Tibial nerve (tissue), 4 donors: ENCODE data around the gene MRS2. TPM values are rescaled to one million over a fixed set of nuclear protein-coding genes. Genes with fewer than 3 reads are reported as not detected.

Experiments
- DNase-seq, 2 donors: peaks; one replicate each; pipeline ENCODE4 v3.0.0-alpha.2; 2019; ENCODE audit warnings: low spot score in 2 of 2
- H3K27ac ChIP-seq, 4 donors: fragments of 200-600 bp; sonication (generic) in 3 of 4; one replicate each; pipeline ENCODE4 v1.5.1; 2017 to 2019; ENCODE audit warnings: mild to moderate bottlenecking in 1 of 4
- H3K27me3 ChIP-seq, 2 donors: fragments of 200-600 bp; sonication (generic) in 1 of 2; one replicate each; pipeline versions ENCODE4 v1.5.1 to v1.6.0; 2017 to 2019
- H3K36me3 ChIP-seq, 3 donors: fragments of 200-600 bp; sonication (generic); one replicate each; pipeline ENCODE4 v1.5.1; 2018 to 2019
- H3K4me1 ChIP-seq, 4 donors: fragments of 200-600 bp; sonication (generic) in 3 of 4; one replicate each; pipeline ENCODE4 v1.5.1; 2017 to 2019
- H3K4me3 ChIP-seq, 4 donors: fragments of 200-600 bp; sonication (generic) in 3 of 4; one replicate each; pipeline ENCODE4 v1.5.1; 2017 to 2019; ENCODE audit warnings: mild to moderate bottlenecking in 1 of 4, moderate library complexity in 1 of 4
- H3K9me3 ChIP-seq, 4 donors: fragments of 200-600 bp; sonication (generic) in 3 of 4; one replicate each; pipeline ENCODE4 v1.5.1; 2017 to 2019
- CTCF ChIP-seq, 5 experiments: fragments of 200-600 bp in 3 of 5; fragments of 450-650 bp in 2 of 5; sonication (generic) in 3 of 5; IDR thresholded peaks; one replicate each; pipeline ENCODE4 v1.5.1; 2016 to 2019; ENCODE audit warnings: antibody characterized with exemption in 5 of 5, mild to moderate bottlenecking in 3 of 5, moderate library complexity in 2 of 5
- EP300 ChIP-seq, 2 donors: sonication (generic); formaldehyde crosslinking; IDR thresholded peaks; one replicate each; pipeline ENCODE4 v1.6.1; 2017; ENCODE audit warnings: antibody characterized with exemption in 2 of 2, mild to moderate bottlenecking in 1 of 2
- POLR2A ChIP-seq, 2 donors: fragments of 450-650 bp; IDR thresholded peaks; one replicate each; pipeline ENCODE4 v1.6.1; 2017; ENCODE audit warnings: antibody characterized with exemption in 2 of 2, mild to moderate bottlenecking in 2 of 2, moderate library complexity in 2 of 2
- WGBS, 2 donors: methylation state at CpG; one replicate each; pipeline ENCODE4 v1.1.5; 2018; 5-methylcytosine and 5-hydroxymethylcytosine counted together
- total RNA-seq, 4 donors: library from RNA; depleted of rRNA; stranded (reverse); fragments of >200 nt; gene quantifications; one replicate each; pipeline ENCODE4 v1.1.0, GENCODE V29; 2016

MRS2 gene
- total RNA-seq, 4 donors from 2014 or later, result 22.8 to 36.1 (median 27.5) TPM

GRCh38 chr6:24446670-24447069 is 43.9 kb downstream of the MRS2 start:
- peaks cover 0 to 18% (median 0%) of the 10 kb centered on the region in 3 donors for H3K36me3 ChIP-seq
- no peaks in the 10 kb centered on the region for H3K9me3 ChIP-seq
- DNase-seq, result no peak
- no peak overlapping the region for H3K4me3 ChIP-seq
- no peaks in the 10 kb centered on the region for H3K4me1 ChIP-seq
- H3K27me3 ChIP-seq, result no peaks in the 10 kb centered on the region
- WGBS, 2 donors, result 85 to 91% methylated on average over 7 of the region's 7 CpGs
- H3K27ac ChIP-seq, result no peak overlapping the region
- TF ChIP-seq CTCF (IDR thresholded peaks at IDR 0.05), result no peak
- TF ChIP-seq EP300 (IDR thresholded peaks at IDR 0.05), result no peak
- TF ChIP-seq POLR2A (IDR thresholded peaks at IDR 0.05), result no peak

- Histone ChIP-seq H3K27me3 (no peaks in the 10 kb centered on the region), H3K36me3 (peaks cover 0 to 18% (median 0%) of the 10 kb centered on the region in 3 donors), H3K4me3 (no peak overlapping the region), H3K4me1 (no peaks in the 10 kb centered on the region), H3K27ac (no peak overlapping the region), H3K9me3 (no peaks in the 10 kb centered on the region)
- 63 to 74% methylated on average over 4 of the region's 4 CpGs for WGBS, 2 donors
- TF ChIP-seq CTCF (IDR thresholded peaks at IDR 0.05) (no peak), EP300 (IDR thresholded peaks at IDR 0.05) (no peak), POLR2A (IDR thresholded peaks at IDR 0.05) (no peak)
- no peak for DNase-seq
Measured at GRCh38 chr6:24448396-24448795, 45.7 kb downstream of the MRS2 start.

- 66 to 72% methylated on average over 9 of the region's 9 CpGs for WGBS, 2 donors
- Histone ChIP-seq H3K27me3 (no peaks in the 10 kb centered on the region), H3K4me3 (no peak overlapping the region), H3K9me3 (no peaks in the 10 kb centered on the region), H3K27ac (no peak overlapping the region), H3K36me3 (peaks cover 0 to 21% (median 0%) of the 10 kb centered on the region in 3 donors), H3K4me1 (no peaks in the 10 kb centered on the region)
- DNase-seq, result no peak
- TF ChIP-seq POLR2A (IDR thresholded peaks at IDR 0.05) (no peak), CTCF (IDR thresholded peaks at IDR 0.05) (no peak), EP300 (IDR thresholded peaks at IDR 0.05) (no peak)
Measured at GRCh38 chr6:24448828-24449525, 46.2 kb downstream of the MRS2 start.

- DNase-seq, result no peak
- no peaks in the 10 kb centered on the region for H3K27me3 ChIP-seq
- H3K4me3 ChIP-seq, result no peak overlapping the region
- 79 to 81% methylated on average over 13 of the region's 13 CpGs for WGBS, 2 donors
- H3K27ac ChIP-seq, result no peak overlapping the region
- no peaks in the 10 kb centered on the region for H3K4me1 ChIP-seq
- TF ChIP-seq EP300 (IDR thresholded peaks at IDR 0.05) (no peak), POLR2A (IDR thresholded peaks at IDR 0.05) (no peak), CTCF (IDR thresholded peaks at IDR 0.05) (no peak)
- H3K9me3 ChIP-seq, result no peaks in the 10 kb centered on the region
- peaks cover 0 to 11% (median 0%) of the 10 kb centered on the region in 3 donors for H3K36me3 ChIP-seq
Measured at GRCh38 chr6:24451581-24452388, 49.0 kb downstream of the MRS2 start.

- H3K4me3 ChIP-seq, result no peak overlapping the region
- no peak for DNase-seq
- no peaks in the 10 kb centered on the region for H3K27me3 ChIP-seq
- peaks cover 0 to 29% (median 0%) of the 10 kb centered on the region in 3 donors for H3K36me3 ChIP-seq
- H3K27ac ChIP-seq, result no peak overlapping the region
- no peaks in the 10 kb centered on the region for H3K9me3 ChIP-seq
- no peak for TF ChIP-seq EP300 (IDR thresholded peaks at IDR 0.05)
- no peak for TF ChIP-seq CTCF (IDR thresholded peaks at IDR 0.05)
- TF ChIP-seq POLR2A (IDR thresholded peaks at IDR 0.05), result no peak
- 86 to 87% methylated on average over 6 to 10 of the region's 10 CpGs for WGBS, 2 donors
- no peaks in the 10 kb centered on the region for H3K4me1 ChIP-seq
Measured at GRCh38 chr6:24453921-24454320, 51.2 kb downstream of the MRS2 start.
